Measurements from ENCODE around the gene POLR3B. TPM values are rescaled to one million over a fixed set of nuclear protein-coding genes. Genes with fewer than 3 reads are reported as not detected.

POLR3B gene
- total and polyA plus RNA-seq, 2 experiments from 2014 or later: 4.0 to 14.6 TPM

GRCh38 chr12:106329231-106329982 lies 28.1 kb upstream of the POLR3B start:
- DNase-seq (ENCODE audit: low spot score) (no peak), ATAC-seq (peak; percentile 30; the same call in 2 of the 3 replicates)
- Histone ChIP-seq H3K4me1 (ENCODE audit: insufficient read depth) (peaks cover 17% of the 10 kb centered on the region), H4K20me1 (replicated peaks; ENCODE audit: insufficient read depth) (no peaks in the 10 kb centered on the region), H3K36me3 (ENCODE audit: insufficient read depth) (no peaks in the 10 kb centered on the region), H2AFZ (peak overlapping the region; percentile 38; the same call in 1 of the 2 replicates), H3K4me2 (peak overlapping the region; percentile 44; the same call in 1 of the 2 replicates), H3K4me3 (no peak overlapping the region), H3K79me2 (replicated peaks; ENCODE audit: insufficient read depth) (no peaks in the 10 kb centered on the region), H3K27me3 (ENCODE audit: insufficient read depth) (no peaks in the 10 kb centered on the region; the same call in 1 of the 2 replicates), H3K9me2 (ENCODE audit: insufficient read depth) (0 out of 2 replicates have a peak, but pooled peaks cover 1% of the 10 kb centered on the region), H3F3A (replicated peaks; ENCODE audit: low read depth) (no peaks in the 10 kb centered on the region), H3K27ac (ENCODE audit: low read depth) (no peak overlapping the region)
- Mint-ChIP-seq H3K27ac (no peak overlapping the region), H3K27me3 (ENCODE audit: insufficient read depth, low read depth, poor library complexity) (peaks cover 18% of the 10 kb centered on the region), H3K4me3 (no peak overlapping the region), H3K9me3 (no peaks in the 10 kb centered on the region; the same call in 2 of the 3 replicates), H3K4me1 (peaks cover 39% of the 10 kb centered on the region), H3K36me3 (ENCODE audit: low read depth) (no peaks in the 10 kb centered on the region; the same call in 2 of the 3 replicates)
- TF ChIP-seq ZNF114 (CRISPR knock-in tag; IDR thresholded peaks at IDR 0.05) (no peak), NANOG (IDR thresholded peaks at IDR 0.05; ENCODE audit: borderline replicate concordance) (no peak), EZH2 (IDR thresholded peaks at IDR 0.05; ENCODE audit: low read depth, unreplicated experiment) (no peak), ZNF331 (CRISPR knock-in tag; IDR thresholded peaks at IDR 0.05; ENCODE audit: low read depth) (no peak), POLR2AphosphoS5 (IDR thresholded peaks at IDR 0.05; ENCODE audit: low read depth) (no peak), CREB1 (CRISPR knock-in tag; IDR thresholded peaks at IDR 0.05; ENCODE audit: low read depth) (no peak), JUNB (IDR thresholded peaks at IDR 0.05; ENCODE audit: unreplicated experiment) (no peak), STAT1 (IDR thresholded peaks at IDR 0.05; ENCODE audit: unreplicated experiment) (no peak), ZNF462 (CRISPR knock-in tag; IDR thresholded peaks at IDR 0.05) (no peak), EZH2phosphoT487 (IDR thresholded peaks at IDR 0.05; ENCODE audit: unreplicated experiment) (no peak)
- TF ChIP-seq, protein P1, sequence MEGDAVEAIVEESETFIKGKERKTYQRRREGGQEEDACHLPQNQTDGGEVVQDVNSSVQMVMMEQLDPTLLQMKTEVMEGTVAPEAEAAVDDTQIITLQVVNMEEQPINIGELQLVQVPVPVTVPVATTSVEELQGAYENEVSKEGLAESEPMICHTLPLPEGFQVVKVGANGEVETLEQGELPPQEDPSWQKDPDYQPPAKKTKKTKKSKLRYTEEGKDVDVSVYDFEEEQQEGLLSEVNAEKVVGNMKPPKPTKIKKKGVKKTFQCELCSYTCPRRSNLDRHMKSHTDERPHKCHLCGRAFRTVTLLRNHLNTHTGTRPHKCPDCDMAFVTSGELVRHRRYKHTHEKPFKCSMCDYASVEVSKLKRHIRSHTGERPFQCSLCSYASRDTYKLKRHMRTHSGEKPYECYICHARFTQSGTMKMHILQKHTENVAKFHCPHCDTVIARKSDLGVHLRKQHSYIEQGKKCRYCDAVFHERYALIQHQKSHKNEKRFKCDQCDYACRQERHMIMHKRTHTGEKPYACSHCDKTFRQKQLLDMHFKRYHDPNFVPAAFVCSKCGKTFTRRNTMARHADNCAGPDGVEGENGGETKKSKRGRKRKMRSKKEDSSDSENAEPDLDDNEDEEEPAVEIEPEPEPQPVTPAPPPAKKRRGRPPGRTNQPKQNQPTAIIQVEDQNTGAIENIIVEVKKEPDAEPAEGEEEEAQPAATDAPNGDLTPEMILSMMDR (conservative IDR thresholded peaks at IDR 0.05; ENCODE audit: low read depth in 2 of 2): no peak
- TF ChIP-seq, protein P2, sequence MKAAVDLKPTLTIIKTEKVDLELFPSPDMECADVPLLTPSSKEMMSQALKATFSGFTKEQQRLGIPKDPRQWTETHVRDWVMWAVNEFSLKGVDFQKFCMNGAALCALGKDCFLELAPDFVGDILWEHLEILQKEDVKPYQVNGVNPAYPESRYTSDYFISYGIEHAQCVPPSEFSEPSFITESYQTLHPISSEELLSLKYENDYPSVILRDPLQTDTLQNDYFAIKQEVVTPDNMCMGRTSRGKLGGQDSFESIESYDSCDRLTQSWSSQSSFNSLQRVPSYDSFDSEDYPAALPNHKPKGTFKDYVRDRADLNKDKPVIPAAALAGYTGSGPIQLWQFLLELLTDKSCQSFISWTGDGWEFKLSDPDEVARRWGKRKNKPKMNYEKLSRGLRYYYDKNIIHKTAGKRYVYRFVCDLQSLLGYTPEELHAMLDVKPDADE (IDR thresholded peaks at IDR 0.05): no peak
- TF ChIP-seq, protein P3, sequence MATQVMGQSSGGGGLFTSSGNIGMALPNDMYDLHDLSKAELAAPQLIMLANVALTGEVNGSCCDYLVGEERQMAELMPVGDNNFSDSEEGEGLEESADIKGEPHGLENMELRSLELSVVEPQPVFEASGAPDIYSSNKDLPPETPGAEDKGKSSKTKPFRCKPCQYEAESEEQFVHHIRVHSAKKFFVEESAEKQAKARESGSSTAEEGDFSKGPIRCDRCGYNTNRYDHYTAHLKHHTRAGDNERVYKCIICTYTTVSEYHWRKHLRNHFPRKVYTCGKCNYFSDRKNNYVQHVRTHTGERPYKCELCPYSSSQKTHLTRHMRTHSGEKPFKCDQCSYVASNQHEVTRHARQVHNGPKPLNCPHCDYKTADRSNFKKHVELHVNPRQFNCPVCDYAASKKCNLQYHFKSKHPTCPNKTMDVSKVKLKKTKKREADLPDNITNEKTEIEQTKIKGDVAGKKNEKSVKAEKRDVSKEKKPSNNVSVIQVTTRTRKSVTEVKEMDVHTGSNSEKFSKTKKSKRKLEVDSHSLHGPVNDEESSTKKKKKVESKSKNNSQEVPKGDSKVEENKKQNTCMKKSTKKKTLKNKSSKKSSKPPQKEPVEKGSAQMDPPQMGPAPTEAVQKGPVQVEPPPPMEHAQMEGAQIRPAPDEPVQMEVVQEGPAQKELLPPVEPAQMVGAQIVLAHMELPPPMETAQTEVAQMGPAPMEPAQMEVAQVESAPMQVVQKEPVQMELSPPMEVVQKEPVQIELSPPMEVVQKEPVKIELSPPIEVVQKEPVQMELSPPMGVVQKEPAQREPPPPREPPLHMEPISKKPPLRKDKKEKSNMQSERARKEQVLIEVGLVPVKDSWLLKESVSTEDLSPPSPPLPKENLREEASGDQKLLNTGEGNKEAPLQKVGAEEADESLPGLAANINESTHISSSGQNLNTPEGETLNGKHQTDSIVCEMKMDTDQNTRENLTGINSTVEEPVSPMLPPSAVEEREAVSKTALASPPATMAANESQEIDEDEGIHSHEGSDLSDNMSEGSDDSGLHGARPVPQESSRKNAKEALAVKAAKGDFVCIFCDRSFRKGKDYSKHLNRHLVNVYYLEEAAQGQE (IDR thresholded peaks at IDR 0.05; ENCODE audit: unreplicated experiment): no peak

All from GM23338 (cell line).